Hematopoietic multipotent progenitor cell treated with erythropoietin and hydrocortisone succinate and interleukin-3 and kit ligand, for 6 days (in vitro differentiated cells): ENCODE results near the gene HNRNPDL.
A peak's percentile ranks its signal among the peaks of the same experiment; 100 is the strongest.
"Not testable (repeated sequence)": the region's sequence is repeated elsewhere in the genome, so short reads cannot be mapped to it uniquely, and the experiment has no call there.

Experiments
- DNase-seq: peaks from one replicate; pipeline ENCODE4 v3.0.0-alpha.2; 2015

HNRNPDL gene

DNA sequence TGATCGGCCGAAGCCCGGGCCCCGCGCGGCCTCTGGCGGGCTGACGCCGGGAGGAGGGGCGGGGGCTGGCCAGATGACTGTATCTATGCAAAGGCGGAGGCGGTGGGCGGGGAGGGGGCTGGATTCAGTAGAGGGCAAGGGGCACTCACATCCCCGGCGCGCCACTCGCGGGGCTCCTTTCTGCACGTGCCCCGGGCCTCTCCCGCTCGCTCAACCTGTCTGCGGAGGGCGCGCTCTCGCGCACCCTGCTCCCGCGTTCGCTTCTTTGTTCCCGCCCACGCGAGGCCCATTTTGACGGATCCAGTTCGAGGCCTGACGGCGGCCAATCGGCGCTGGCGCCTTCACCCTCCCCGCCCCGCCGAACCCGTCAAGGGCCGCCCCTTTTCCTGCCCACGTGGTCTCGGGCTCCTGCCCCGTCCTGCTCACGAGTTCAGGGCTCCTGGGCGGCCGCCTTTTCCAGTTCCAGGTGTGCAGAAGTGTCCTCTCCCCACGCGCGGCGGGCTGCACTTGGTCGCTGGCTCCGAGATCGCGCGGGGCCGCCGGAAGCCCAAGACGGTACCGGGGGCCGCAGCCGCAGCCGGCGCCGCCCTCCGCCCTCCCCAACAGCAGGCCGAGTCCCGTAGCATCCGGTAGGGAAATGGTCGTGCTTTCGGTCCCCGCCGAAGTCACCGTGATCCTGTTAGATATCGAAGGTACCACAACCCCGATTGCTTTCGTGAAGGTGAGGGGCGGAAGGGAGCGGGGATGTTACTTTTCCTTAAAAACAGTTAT lies at the start of gene HNRNPDL, which contains the start of gene ENOPH1:
HNRNPDL (minus strand) TSS at position 270 of the 771 bp plus-strand sequence. CDS start 772 bp downstream, outside the sequence.
ENOPH1 (plus strand) TSS at position 398 of the 771 bp plus-strand sequence; CDS start at position 638, 240 bp downstream.
- peak; percentile 97 for DNase-seq

- no peak for DNase-seq
Observed at GRCh38 chr4:82479562-82479961, 49.3 kb upstream of the HNRNPDL start.

- DNase-seq, result not testable (repeated sequence)
Observed at GRCh38 chr4:82477469-82477868, 47.2 kb upstream of the HNRNPDL start.

DNA sequence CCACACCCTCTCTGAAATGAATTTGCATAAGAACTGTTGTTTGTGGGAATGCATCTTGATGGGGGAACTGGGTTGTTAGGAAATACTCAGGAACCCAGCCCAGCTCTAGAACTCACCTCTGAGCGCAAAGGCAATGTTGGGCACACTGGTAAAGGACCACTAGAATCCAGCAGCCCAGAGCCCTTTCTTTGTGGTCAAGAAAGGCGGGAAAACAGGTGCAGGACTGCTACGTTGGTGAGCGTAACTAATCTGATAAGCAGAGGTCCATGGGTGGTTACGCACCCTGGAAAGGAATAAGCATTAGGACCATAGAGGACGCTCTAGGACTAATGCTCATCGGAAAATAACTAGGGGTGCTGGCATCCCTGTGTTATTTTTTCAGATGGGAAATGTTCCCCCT lies 45.7 kb upstream of the HNRNPDL start:
- DNase-seq, result not testable (repeated sequence)

- DNase-seq, result no peak
Observed at GRCh38 chr4:82473621-82474164, 43.4 kb upstream of the HNRNPDL start.

DNA sequence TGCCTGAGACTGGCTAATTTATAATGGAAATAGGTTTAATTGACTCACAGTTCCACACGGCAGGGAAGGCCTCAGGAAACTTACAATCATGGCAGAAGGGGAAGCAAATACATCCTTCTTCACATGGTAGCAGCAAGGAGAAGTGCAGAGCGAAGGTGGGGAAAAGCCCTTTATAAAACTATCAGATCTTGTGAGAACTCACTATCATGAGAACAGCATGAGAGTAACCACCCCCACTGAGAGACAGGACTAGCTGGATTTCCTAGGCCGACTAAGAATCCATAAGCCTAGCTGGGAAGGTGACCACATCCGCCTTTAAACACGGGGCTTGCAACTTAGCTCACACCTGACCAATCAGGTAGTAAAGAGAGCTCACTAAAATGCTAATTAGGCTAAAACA lies 42.8 kb upstream of the HNRNPDL start:
- DNase-seq, result not testable (repeated sequence)

DNA sequence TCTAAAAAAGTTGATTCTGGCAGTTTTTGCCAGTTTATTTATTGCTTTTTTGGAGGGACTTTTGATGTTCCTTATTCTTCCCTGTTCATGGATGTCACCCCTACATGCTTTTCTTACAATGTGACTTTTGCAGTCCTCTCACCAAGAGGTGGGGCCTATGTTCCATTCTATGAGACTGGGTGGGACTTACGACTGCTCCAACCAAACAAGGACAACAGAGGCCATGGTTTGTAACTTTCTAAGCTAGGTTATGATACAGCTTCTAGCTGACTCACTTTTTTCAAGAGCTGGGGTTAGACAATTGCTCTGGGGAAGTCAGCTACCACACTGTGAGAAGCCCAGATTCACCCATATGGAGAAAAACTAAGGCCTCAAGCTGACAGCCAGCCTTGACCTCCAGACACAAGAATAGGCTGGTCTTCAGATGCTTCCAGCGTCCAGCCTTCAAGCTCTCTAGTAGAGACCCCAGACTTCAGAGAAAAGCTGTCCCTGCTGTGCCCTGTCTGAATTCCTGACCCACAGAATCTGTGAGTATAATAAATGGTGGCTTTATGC lies 39.6 kb upstream of the HNRNPDL start:
- DNase-seq, result peak; percentile 14

- DNase-seq, result peak; percentile 54
Observed at GRCh38 chr4:82467471-82467870, 37.2 kb upstream of the HNRNPDL start.

- no peak for DNase-seq
Observed at GRCh38 chr4:82463221-82463620, 33.0 kb upstream of the HNRNPDL start.

- DNase-seq, result peak; percentile 94
Observed at GRCh38 chr4:82462415-82462831, 32.2 kb upstream of the HNRNPDL start.

GRCh38 chr4:82461710-82462109 lies 31.4 kb upstream of the HNRNPDL start:
- DNase-seq, result no peak

DNA sequence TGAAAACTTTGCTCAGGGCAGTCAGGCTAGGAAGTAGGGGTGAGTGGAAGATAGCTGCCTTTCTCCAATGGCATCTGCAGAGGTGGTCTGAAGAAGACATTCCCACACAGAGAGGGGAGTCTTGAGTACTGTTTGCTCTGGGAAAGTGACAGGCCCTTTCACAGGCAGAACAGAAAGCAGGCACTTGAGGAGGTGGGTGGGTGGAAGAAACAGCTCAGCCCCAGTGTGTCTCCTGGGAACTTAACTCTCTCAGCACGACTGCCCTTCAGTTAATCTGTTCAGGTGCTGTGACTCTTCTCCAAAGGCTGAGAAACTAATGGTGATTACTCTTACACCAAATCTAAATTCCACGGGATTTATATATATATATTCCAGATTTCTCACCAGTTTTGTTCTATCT lies 28.5 kb upstream of the HNRNPDL start:
- no peak for DNase-seq

GRCh38 chr4:82457266-82457665 lies 27.0 kb upstream of the HNRNPDL start:
- DNase-seq, result no peak

GRCh38 chr4:82452026-82452425 lies 21.8 kb upstream of the HNRNPDL start:
- DNase-seq, result no peak

DNA sequence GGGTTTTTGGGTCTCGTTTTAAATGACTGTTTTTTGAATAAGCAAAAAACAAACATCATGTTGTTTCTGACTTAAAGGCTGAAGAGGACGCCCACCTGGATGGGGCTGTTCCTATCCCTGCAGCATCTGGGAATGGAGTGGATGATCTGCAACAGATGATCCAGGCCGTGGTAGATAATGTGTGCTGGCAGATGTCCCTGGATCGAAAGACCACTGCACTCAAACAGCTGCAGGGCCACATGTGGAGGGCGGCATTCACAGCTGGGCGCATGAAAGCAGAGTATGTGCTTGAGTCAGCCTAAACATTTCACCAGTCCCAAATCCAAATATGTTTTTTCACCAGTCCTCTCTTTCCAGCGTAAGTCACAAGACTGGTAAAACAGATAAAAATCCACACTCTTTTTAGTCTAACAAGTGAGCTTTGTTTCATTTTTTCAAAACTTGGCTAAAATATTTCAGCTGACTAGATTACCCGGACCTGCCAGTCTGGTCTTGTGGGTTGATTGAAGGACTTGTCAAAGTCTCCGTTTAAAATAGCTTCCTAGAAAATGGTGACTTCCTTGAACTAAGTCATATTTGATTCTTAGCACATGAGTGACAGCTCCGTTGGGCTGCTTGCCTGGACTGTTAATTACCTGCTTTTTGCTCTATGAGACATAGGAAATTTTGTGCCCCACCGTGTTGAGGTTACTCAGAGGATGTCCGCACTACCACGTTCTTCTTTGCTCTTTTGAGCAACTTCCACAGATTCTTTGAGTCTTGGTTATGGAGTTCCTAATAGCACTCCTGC lies 20.9 kb upstream of the HNRNPDL start:
- DNase-seq, result no peak

DNA sequence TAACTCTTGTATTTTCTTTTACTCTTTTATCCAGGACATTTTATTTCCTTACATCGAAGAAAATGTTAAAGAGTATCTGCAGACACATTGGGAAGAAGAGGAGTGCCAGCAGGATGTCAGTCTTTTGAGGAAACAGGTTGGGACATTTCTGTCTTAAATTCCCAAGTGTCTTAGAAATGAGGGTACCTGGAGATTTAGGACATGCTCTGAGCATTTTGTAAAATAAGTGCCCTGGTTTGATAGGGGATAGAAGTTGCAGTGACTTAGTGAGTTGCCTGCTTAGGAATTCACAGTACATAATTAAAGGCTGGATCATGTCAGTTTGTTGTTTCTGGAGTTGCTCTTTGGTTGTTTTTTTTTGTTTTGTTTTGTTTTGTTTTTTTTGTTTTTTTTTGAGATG lies 17.6 kb upstream of the HNRNPDL start:
- DNase-seq, result no peak

- no peak for DNase-seq
Observed at GRCh38 chr4:82439088-82439487, 8.8 kb upstream of the HNRNPDL start.

DNA sequence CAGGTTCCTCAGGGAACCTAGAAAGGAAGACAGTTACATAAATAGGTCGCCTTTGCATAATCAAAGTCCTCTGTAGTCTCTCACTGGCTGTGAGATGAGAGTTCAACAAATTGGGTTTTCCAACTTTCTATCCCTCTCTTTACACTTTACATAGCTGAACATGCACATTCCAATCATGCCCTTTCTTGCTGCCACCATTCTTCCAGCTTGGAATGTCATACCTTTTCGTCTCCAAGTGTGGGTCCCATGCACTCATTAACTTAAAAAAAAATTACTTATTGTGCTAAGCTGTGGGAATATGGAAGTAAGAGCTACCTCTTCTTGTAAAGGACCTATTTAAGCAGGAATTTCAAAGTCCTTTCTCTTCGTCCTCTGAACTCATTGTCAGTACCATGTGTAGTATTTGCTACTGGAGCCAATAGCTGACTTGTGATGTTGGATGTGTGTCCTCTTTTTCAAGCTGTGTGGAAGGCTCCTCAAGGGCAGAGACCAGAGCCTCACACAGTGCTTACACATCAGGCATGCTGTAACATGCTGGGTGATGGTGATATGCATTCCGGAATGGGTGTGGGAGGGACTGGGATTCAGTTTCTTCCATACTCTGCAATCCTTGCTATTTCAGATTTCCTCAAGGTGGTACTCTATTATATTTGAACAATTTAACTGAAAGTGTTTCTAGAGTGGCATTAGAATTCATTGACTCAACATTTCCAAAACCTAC lies 7.2 kb upstream of the HNRNPDL start:
- DNase-seq, result no peak

DNA sequence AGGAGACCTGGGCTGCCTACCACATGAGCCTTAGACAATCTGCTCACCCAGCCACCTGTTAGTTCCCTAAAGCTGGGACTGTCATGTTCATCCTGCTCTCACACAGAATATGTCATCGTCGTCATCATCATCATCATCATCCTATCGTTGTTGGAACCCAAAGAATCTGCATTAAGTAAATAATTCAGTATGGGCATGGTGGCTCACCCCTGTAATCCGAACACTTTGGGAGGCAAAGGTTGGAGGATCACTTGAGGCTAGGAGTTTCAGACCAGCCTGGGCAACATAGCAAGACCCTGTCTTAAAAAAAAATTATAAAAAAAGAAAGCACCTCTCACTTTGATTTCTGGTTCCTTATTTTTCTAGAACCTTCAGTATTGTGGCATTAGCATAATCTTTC lies 6.5 kb upstream of the HNRNPDL start:
- DNase-seq, result no peak

- no peak for DNase-seq
Observed at GRCh38 chr4:82436130-82436529, 5.9 kb upstream of the HNRNPDL start.

GRCh38 chr4:82434949-82435348 lies 4.7 kb upstream of the HNRNPDL start:
- no peak for DNase-seq

DNA sequence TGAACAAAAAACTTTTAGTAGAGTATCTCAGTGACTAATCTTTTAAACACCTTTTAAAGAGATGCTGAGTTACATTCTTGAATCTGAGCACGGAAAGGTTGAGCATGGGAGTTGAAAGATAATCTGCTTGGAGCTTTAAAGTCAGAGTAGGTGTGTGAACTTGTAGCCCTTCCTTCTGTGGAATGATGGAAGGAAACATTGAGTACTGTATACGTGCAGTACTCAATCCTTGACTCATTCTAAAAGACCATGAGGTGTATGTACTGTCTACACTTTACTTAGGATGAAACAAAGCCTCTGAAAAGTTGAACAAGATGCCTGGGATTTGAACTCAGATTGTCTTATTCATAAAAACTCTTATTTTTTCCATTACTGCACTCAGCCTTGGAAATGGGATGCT lies 3.5 kb upstream of the HNRNPDL start:
- no peak for DNase-seq

DNA sequence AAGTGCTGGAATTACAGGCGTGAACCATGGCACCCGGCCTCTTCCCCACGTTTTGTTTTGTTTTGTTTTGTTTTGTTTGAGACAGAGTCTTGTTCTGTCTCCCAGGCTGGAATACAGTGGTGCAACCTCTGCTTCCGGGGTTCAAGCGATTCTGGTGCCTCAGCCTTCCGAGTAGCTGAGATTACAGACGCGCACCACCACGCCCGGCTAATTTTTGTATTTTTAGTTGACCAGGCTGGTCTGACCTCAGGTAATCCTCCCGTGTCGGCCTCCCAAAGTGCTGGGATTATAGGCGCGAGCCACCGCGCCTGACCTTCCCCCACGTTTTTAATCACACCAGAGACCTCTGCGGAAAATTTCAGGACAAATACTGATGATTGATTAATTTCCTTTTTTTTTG lies 2.3 kb upstream of the HNRNPDL start:
- no peak for DNase-seq
